GM19099 (cell line): ENCODE measurements around the gene ZNF433.

Source experiments
- POLR2A ChIP-seq: IDR thresholded peaks from 3 replicates; pipeline ENCODE4 v1.6.1; 2011; ENCODE audit warnings: low read depth; ENCODE audit not compliant: insufficient read length; ENCODE audit errors: extremely low read depth

ZNF433 gene

GRCh38 chr19:11964858-11965645 is 70.4 kb downstream of the ZNF433 start, which contains the start of gene ZNF763:
Gene ZNF763, plus strand, starts transcription at chr19:11965040. Its CDS starts 169 bp downstream, at chr19:11965209.
- TF ChIP-seq POLR2A = peak; percentile 66
